DOHH2 (cell line): Measurements from ENCODE around the gene TNFRSF19.

ENCODE experiments used
- EZH2phosphoT487 ChIP-seq: fragments of 200-600 bp; sonication (generic); IDR thresholded peaks from 2 replicates; pipeline ENCODE4 v1.6.1; 2017; ENCODE audit warnings: borderline replicate concordance, mild to moderate bottlenecking, antibody characterized with exemption, low read length, moderate library complexity, mixed read lengths
- TF ChIP-seq, protein P1 (sequence below): fragments of 200-600 bp; sonication (generic); IDR thresholded peaks from one replicate; pipeline ENCODE4 v1.5.1; 2014; ENCODE audit warnings: antibody characterized with exemption, mild to moderate bottlenecking, low read depth, low read length; ENCODE audit not compliant: poor library complexity, severe bottlenecking

- TF ChIP-seq, protein P1, sequence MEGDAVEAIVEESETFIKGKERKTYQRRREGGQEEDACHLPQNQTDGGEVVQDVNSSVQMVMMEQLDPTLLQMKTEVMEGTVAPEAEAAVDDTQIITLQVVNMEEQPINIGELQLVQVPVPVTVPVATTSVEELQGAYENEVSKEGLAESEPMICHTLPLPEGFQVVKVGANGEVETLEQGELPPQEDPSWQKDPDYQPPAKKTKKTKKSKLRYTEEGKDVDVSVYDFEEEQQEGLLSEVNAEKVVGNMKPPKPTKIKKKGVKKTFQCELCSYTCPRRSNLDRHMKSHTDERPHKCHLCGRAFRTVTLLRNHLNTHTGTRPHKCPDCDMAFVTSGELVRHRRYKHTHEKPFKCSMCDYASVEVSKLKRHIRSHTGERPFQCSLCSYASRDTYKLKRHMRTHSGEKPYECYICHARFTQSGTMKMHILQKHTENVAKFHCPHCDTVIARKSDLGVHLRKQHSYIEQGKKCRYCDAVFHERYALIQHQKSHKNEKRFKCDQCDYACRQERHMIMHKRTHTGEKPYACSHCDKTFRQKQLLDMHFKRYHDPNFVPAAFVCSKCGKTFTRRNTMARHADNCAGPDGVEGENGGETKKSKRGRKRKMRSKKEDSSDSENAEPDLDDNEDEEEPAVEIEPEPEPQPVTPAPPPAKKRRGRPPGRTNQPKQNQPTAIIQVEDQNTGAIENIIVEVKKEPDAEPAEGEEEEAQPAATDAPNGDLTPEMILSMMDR, result no peak
- TF ChIP-seq EZH2phosphoT487, result no peak
Observed at GRCh38 chr13:23674795-23675640, 104.8 kb downstream of the TNFRSF19 start.
